Spleen (tissue), 7 donors: ENCODE measurements around the gene TRHDE.

Experiments
- POLR2A ChIP-seq, 3 donors: fragments of 450-650 bp; IDR thresholded peaks; one replicate each; pipeline ENCODE4 v1.5.1; 2017; ENCODE audit warnings: antibody characterized with exemption in 3 of 3, mild to moderate bottlenecking in 1 of 3
- TF ChIP-seq, protein P1 (sequence below), 11 experiments: fragments of 200-600 bp in 7 of 11; fragments of 450-650 bp in 4 of 11; sonication (generic) in 4 of 11; IDR thresholded peaks in 8 of 11; conservative IDR thresholded peaks in 3 of 11; 1 replicate in 7 of 11; 2 replicates in 4 of 11; pipeline versions ENCODE4 v1.4.0 to v1.8.0; 2016 to 2021; ENCODE audit warnings: antibody characterized with exemption in 11 of 11, inconsistent platforms in 4 of 11, mild to moderate bottlenecking in 1 of 11
- donor health status: DM: no; HTN: no; CAD: no; lungs with moderate emphysema.
- donor health status: DM: no; HTN: no; CAD: no.
- donor health status: DM: no; HTN: no; CAD: no.

DNA sequence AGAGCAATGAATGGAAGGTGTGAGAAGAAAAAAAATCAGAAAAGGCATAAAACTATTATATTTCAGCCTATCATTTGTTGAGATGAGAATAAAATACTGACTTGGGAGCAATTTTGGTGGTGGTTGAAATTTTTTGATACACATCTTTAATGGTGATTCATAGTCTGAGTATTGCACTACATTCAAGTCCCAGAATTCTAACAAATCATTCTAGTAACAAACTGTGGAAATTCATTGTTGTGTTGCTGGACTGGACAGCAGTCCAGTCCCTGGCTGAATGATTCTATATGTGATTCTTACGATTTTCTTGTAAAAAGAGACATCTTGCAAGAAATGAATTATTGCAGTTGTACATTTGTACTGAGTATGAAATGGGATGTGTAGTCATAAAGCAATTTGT, 268.6 kb downstream of the TRHDE start:
- TF ChIP-seq POLR2A (IDR thresholded peaks at IDR 0.05): no peak
- TF ChIP-seq, protein P1, sequence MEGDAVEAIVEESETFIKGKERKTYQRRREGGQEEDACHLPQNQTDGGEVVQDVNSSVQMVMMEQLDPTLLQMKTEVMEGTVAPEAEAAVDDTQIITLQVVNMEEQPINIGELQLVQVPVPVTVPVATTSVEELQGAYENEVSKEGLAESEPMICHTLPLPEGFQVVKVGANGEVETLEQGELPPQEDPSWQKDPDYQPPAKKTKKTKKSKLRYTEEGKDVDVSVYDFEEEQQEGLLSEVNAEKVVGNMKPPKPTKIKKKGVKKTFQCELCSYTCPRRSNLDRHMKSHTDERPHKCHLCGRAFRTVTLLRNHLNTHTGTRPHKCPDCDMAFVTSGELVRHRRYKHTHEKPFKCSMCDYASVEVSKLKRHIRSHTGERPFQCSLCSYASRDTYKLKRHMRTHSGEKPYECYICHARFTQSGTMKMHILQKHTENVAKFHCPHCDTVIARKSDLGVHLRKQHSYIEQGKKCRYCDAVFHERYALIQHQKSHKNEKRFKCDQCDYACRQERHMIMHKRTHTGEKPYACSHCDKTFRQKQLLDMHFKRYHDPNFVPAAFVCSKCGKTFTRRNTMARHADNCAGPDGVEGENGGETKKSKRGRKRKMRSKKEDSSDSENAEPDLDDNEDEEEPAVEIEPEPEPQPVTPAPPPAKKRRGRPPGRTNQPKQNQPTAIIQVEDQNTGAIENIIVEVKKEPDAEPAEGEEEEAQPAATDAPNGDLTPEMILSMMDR (IDR thresholded peaks at IDR 0.05 in 8 of 11, conservative IDR thresholded peaks at IDR 0.05 in 3 of 11): no peak
